ENCODE measurements around the gene NOL3. TPM values are rescaled to one million over a fixed set of nuclear protein-coding genes. Genes with fewer than 3 reads are reported as not detected.

Gene NOL3
- total RNA-seq, 4 donors from 2014 or later = 38.3 to 97.0 (median 63.5) TPM

- H3K9me3 ChIP-seq = no peaks in the 10 kb centered on the region
- no peak overlapping the region for H3K4me3 ChIP-seq (replicated peaks in 1 of 3)
- WGBS, 2 donors = 60 to 82% methylated on average over 1 to 2 of the region's 4 CpGs
- peaks cover 0 to 6% of the 10 kb centered on the region in 2 donors for H3K4me1 ChIP-seq
- H3K27me3 ChIP-seq = no peaks in the 10 kb centered on the region
- intact Hi-C loops (cut with DNase I) = no loop called here
- peaks cover 21 to 24% of the 10 kb centered on the region in 2 donors for H3K36me3 ChIP-seq
- no peak overlapping the region for H3K27ac ChIP-seq
- DNase-seq = no peak
- no peak for TF ChIP-seq CTCF (IDR thresholded peaks at IDR 0.05)
- TF ChIP-seq POLR2A (IDR thresholded peaks at IDR 0.05) = no peak
Observed at GRCh38 chr16:67204076-67204475, 33.7 kb downstream of the NOL3 start.

- no peak for TF ChIP-seq CTCF (IDR thresholded peaks at IDR 0.05)
- DNase-seq = no peak
- no peaks in the 10 kb centered on the region for H3K27me3 ChIP-seq
- H3K9me3 ChIP-seq = no peaks in the 10 kb centered on the region
- peaks cover 19 to 23% of the 10 kb centered on the region in 2 donors for H3K36me3 ChIP-seq
- H3K4me3 ChIP-seq (replicated peaks in 1 of 3) = no peak overlapping the region
- no peak overlapping the region for H3K27ac ChIP-seq
- intact Hi-C loops (cut with DNase I) = no loop called here
- H3K4me1 ChIP-seq = no peaks in the 10 kb centered on the region
- 92 to 95% methylated on average over 8 of the region's 8 CpGs for WGBS, 2 donors
Observed at GRCh38 chr16:67206129-67206837, 35.9 kb downstream of the NOL3 start.

- Histone ChIP-seq H3K27ac (no peak overlapping the region), H3K4me3 (replicated peaks in 1 of 3) (no peak overlapping the region), H3K9me3 (no peaks in the 10 kb centered on the region), H3K27me3 (no peaks in the 10 kb centered on the region), H3K36me3 (peaks cover 13 to 17% of the 10 kb centered on the region in 2 donors), H3K4me1 (no peaks in the 10 kb centered on the region)
- DNase-seq = no peak
- intact Hi-C loops (cut with DNase I) = no loop called here
- WGBS, 2 donors = 83 to 98% methylated on average over 2 to 3 of the region's 3 CpGs
- TF ChIP-seq CTCF (IDR thresholded peaks at IDR 0.05) = no peak
- no peak for TF ChIP-seq POLR2A (IDR thresholded peaks at IDR 0.05)
Observed at GRCh38 chr16:67206838-67207248, 36.5 kb downstream of the NOL3 start.

- 76 to 85% methylated on average over 10 to 21 of the region's 21 CpGs for WGBS, 2 donors
- no peak overlapping the region for H3K27ac ChIP-seq
- H3K9me3 ChIP-seq = no peaks in the 10 kb centered on the region
- intact Hi-C loops (cut with DNase I) = no loop called here
- no peaks in the 10 kb centered on the region for H3K4me1 ChIP-seq
- no peak overlapping the region for H3K4me3 ChIP-seq (replicated peaks in 1 of 3)
- TF ChIP-seq POLR2A (IDR thresholded peaks at IDR 0.05) = no peak
- no peak for TF ChIP-seq CTCF (IDR thresholded peaks at IDR 0.05)
- DNase-seq = no peak
- H3K36me3 ChIP-seq = peaks cover 7 to 11% of the 10 kb centered on the region in 2 donors
- H3K27me3 ChIP-seq = no peaks in the 10 kb centered on the region
Observed at GRCh38 chr16:67207249-67208091, 37.1 kb downstream of the NOL3 start.
